GM12878 (cell line): Measurements from ENCODE around the gene LCT. TPM values are rescaled to one million over a fixed set of nuclear protein-coding genes. Genes with fewer than 3 reads are reported as not detected.

ENCODE experiments used
- ATAC-seq: fragments of 200-7000 bp; cut with Tn5 transposase; 3 replicates; pipeline ENCODE4 v1.9.1; 2020; ENCODE audit warnings: mild to moderate bottlenecking, moderate library complexity
- BruUV-seq: library from RNA; stranded (reverse); fragments of 400-500 nt; replicated peaks from 2 replicates; lab custom pipeline; 2021; lab: Mats Ljungman, UMichigan
- CTCF ChIA-PET: fragments of 300-600 bp; sonication (Branson Sonifier 250); formaldehyde crosslinking; extraction: SDS; loops from one replicate; lab custom pipeline; 2021; ENCODE audit warnings: inconsistent platforms; lab: Yijun Ruan, JAX
- POLR2A ChIA-PET: fragments of 350-600 bp; formaldehyde crosslinking; extraction: SDS; loops from one replicate; lab custom pipeline; 2021; ENCODE audit warnings: inconsistent platforms; lab: Charles Lee
- RAD21 ChIA-PET: fragments of 300-600 bp; sonication (Branson Sonifier 250); formaldehyde crosslinking; loops from one replicate; lab custom pipeline; 2023; ENCODE audit warnings: antibody characterized with exemption; ENCODE audit not compliant: unreplicated experiment; lab: Charles Lee
- SMC1A ChIA-PET: fragments of 300-600 bp; sonication (Branson Sonifier 250); formaldehyde crosslinking; loops from one replicate; lab custom pipeline; 2023; ENCODE audit not compliant: unreplicated experiment, uncharacterized antibody; lab: Charles Lee
- DNase-seq: peaks from one replicate; pipeline ENCODE4 v3.0.0-alpha.2; 2011; ENCODE audit warnings: low read depth, low spot score
- FAIRE-seq: peaks from 3 replicates; lab custom pipeline; 2011; peaks lifted over from hg19 to GRCh38; lab: Jason Lieb, UNC
- H2AFZ ChIP-seq: 2 replicates; pipeline ENCODE4 v1.6.0; 2011; ENCODE audit warnings: low read depth, low read length, control low read depth; ENCODE audit not compliant: control insufficient read depth
- H3K27ac ChIP-seq: 2 replicates; pipeline ENCODE4 v1.5.1; 2011; ENCODE audit warnings: control low read depth; ENCODE audit not compliant: control insufficient read depth, insufficient read depth
- H3K27me3 ChIP-seq, 2 experiments: replicated peaks in 1 of 2; 2 replicates each; pipeline versions ENCODE4 v1.6.0 to v1.6.1; 2011; ENCODE audit warnings: low read length in 1 of 2; ENCODE audit not compliant: control insufficient read depth in 2 of 2, insufficient read depth in 2 of 2
- H3K36me3 ChIP-seq, 2 experiments: 2 replicates each; pipeline ENCODE4 v1.5.1; 2011; ENCODE audit warnings: low read length in 1 of 2; ENCODE audit not compliant: control insufficient read depth in 2 of 2, insufficient read depth in 2 of 2
- H3K4me1 ChIP-seq: 2 replicates; pipeline ENCODE4 v1.6.1; 2011; ENCODE audit warnings: mild to moderate bottlenecking, low read length, moderate library complexity, mixed read lengths; ENCODE audit not compliant: control insufficient read depth, insufficient read depth
- H3K4me2 ChIP-seq: 2 replicates; pipeline ENCODE4 v1.6.0; 2011; ENCODE audit warnings: control low read depth; ENCODE audit not compliant: control insufficient read depth, insufficient read depth
- H3K4me3 ChIP-seq: fragments of 200-600 bp; sonication (generic); 2 replicates; pipeline ENCODE4 v1.5.1; 2016
- H3K79me2 ChIP-seq: 2 replicates; pipeline ENCODE4 v1.6.0; 2011; ENCODE audit warnings: low read length; ENCODE audit not compliant: control insufficient read depth, insufficient read depth
- H3K9ac ChIP-seq: 2 replicates; pipeline ENCODE4 v1.8.0; 2011; ENCODE audit warnings: low read length, control low read depth, mixed read lengths; ENCODE audit not compliant: control insufficient read depth, insufficient read depth
- H3K9me3 ChIP-seq: replicated peaks from 3 replicates; pipeline ENCODE4 v1.5.1; 2011; ENCODE audit warnings: mild to moderate bottlenecking, low read length; ENCODE audit not compliant: control insufficient read depth, insufficient read depth
- H4K20me1 ChIP-seq: 2 replicates; pipeline ENCODE4 v1.6.0; 2011; ENCODE audit not compliant: control insufficient read depth, insufficient read depth
- CBFB ChIP-seq: IDR thresholded peaks from 2 replicates; pipeline ENCODE4 v1.6.1; 2016; ENCODE audit warnings: antibody characterized with exemption, low read depth
- NKRF ChIP-seq: fragments of 450-650 bp; conservative IDR thresholded peaks from 2 replicates; pipeline ENCODE4 v1.6.1; 2017; ENCODE audit warnings: mild to moderate bottlenecking, moderate library complexity
- PKNOX1 ChIP-seq: fragments of 450-650 bp; IDR thresholded peaks from 2 replicates; pipeline ENCODE4 v1.6.1; 2016; ENCODE audit warnings: mild to moderate bottlenecking
- TARDBP ChIP-seq: IDR thresholded peaks from 2 replicates; pipeline ENCODE4 v1.6.1; 2016; ENCODE audit warnings: borderline replicate concordance
- WGBS: methylation state at CpG from one replicate; pipeline ENCODE4 v1.1.6; 2016; ENCODE audit warnings: low lambda C conversion rate; ENCODE audit not compliant: insufficient replicate concordance, insufficient coverage; ENCODE audit errors: missing lambda C conversion rate; 5-methylcytosine and 5-hydroxymethylcytosine counted together
- in situ Hi-C: fragments of 300-500 bp; cut with MboI; formaldehyde crosslinking; loops from 9 replicates; pipeline ENCODE4 v1.14.3; 2018; ENCODE audit warnings: mixed read lengths
- intact Hi-C: fragments of 100-400 bp; cut with micrococcal nuclease; formaldehyde crosslinking; loops from one replicate; pipeline ENCODE4 v1.14.2; 2022; ENCODE audit not compliant: unreplicated experiment
- polyA plus RNA-seq, 11 experiments: library from polyadenylated mRNA; depleted of rRNA in 4 of 11; unstranded in 6 of 11; stranded (reverse) in 5 of 11; fragments of >200 nt; fragmentation: Nextera tagmentation in 4 of 11; fragmentation: Illumina TruSeq in 1 of 11; extraction: Ambion mirVana in 4 of 11; extraction: Trizol in 1 of 11; gene quantifications; 1 replicate in 1 of 11; 2 replicates in 10 of 11; pipeline versions ENCODE4 v1.2.1 to v1.2.3, GENCODE V29; 2011 to 2016; ENCODE audit warnings: inconsistent platforms in 2 of 11, missing spikeins in 2 of 11, low read depth in 1 of 11
- total RNA-seq, 4 experiments: library from RNA; depleted of rRNA in 3 of 4; stranded (reverse); fragments of >200 nt in 3 of 4; fragmentation: Illumina TruSeq in 1 of 4; extraction: Trizol in 1 of 4; gene quantifications; 2 replicates each; pipeline versions ENCODE4 v1.2.1 to v1.2.3, GENCODE V29; 2013 to 2021

Gene LCT
- total and polyA plus RNA-seq, 10 of the 15 experiments (the other 5 are each of a cell fraction or from before 2014, with no cell fraction given), result 0.02 to 0.09 (median 0.07) TPM; not detected in 3

- CTCF ChIA-PET, result interaction anchor here (1.0 to 2.1 kb wide), 7 partner anchors 9 to 752 kb away, joined by 3 to 10 read pairs (median 4); partner anchors contain the start of genes R3HDM1 and ZRANB3
- TF ChIP-seq NKRF, result no peak
- TF ChIP-seq CBFB, result 0 out of 2 replicates have a peak, but pooled peaks have one; percentile 6
- TF ChIP-seq PKNOX1, result no peak
- TF ChIP-seq TARDBP, result 0 out of 2 replicates have a peak, but pooled peaks have one; percentile 8
- TF ChIP-seq, all 136 proteins: peak for 2
- Histone ChIP-seq H3K27me3 (no peaks in the 10 kb centered on the region), H3K4me3 (no peak overlapping the region), H3K9ac (no peak overlapping the region), H4K20me1 (no peaks in the 10 kb centered on the region), H3K27ac (no peak overlapping the region), H3K4me1 (0 out of 2 replicates have a peak, but pooled peaks cover 5% of the 10 kb centered on the region), H3K4me2 (peak overlapping the region; percentile 67), H3K36me3 (peaks cover 0 to 7% of the 10 kb centered on the region in 2 experiments; a peak in 1 of 4 replicates), H2AFZ (peak overlapping the region; percentile 98), H3K79me2 (peaks cover 44% of the 10 kb centered on the region), H3K9me3 (no peaks in the 10 kb centered on the region)
- intact Hi-C loops, result loop anchor here (2.0 to 5.0 kb wide), 4 partner anchors 111 to 824 kb away; partner anchors contain the start of genes CCNT2, R3HDM1 and ZRANB3
- ChIA-PET SMC1A (interaction anchor here (0.5 to 1.7 kb wide), 4 partner anchors 51 to 236 kb away, joined by 3 to 11 read pairs (median 4); partner anchors contain the start of genes R3HDM1 and ZRANB3), POLR2A (interaction anchor here (0.6 to 1.4 kb wide), 8 partner anchors 15 to 604 kb away, joined by 3 to 11 read pairs (median 4); partner anchors contain the start of gene MCM6), RAD21 (interaction anchor here (0.7 to 1.5 kb wide), 3 partner anchors 210 to 1620 kb away, joined by 3 to 4 read pairs (median 3); partner anchors contain the start of genes R3HDM1 and ZRANB3)
- WGBS, result 76% methylated on average over 11 of the region's 11 CpGs
- no TSS peak for BruUV-seq
- in situ Hi-C loops, result no loop called here
- ATAC-seq, result no peak
- FAIRE-seq, result no peak
- no peak for DNase-seq
Observed at GRCh38 chr2:135741043-135741394, 96.0 kb downstream of the LCT start.
